Mammary epithelial cell (primary cell): ENCODE data around the gene RALB.

Experiments used
- CTCF ChIP-seq, 2 donors: IDR thresholded peaks in 1 of 2; conservative IDR thresholded peaks in 1 of 2; 2 replicates each; pipeline ENCODE4 v1.5.1; 2011 to 2012; ENCODE audit warnings: inconsistent platforms in 2 of 2, low read length in 2 of 2, mild to moderate bottlenecking in 2 of 2, control low read depth in 1 of 2, low read depth in 1 of 2; ENCODE audit not compliant: insufficient read depth in 1 of 2; ENCODE audit errors: extremely low read depth in 1 of 2
- EZH2 ChIP-seq: IDR thresholded peaks from 2 replicates; pipeline ENCODE4 v1.6.1; 2012; ENCODE audit warnings: low read length, inconsistent platforms, borderline replicate concordance

GRCh38 chr2:120228503-120228902 lies 24.1 kb upstream of the RALB start:
- TF ChIP-seq CTCF (conservative IDR thresholded peaks at IDR 0.05 in 1 of 2, IDR thresholded peaks at IDR 0.05 in 1 of 2; ENCODE audit: extremely low read depth in 1 of 2, insufficient read depth in 1 of 2, low read depth in 1 of 2, low read length in 2 of 2) (peak in 1 of 2 donors; percentile 27), EZH2 (no peak)
